GM04503 (cell line): Measurements from ENCODE around the gene ATP6V1B1.
"Not testable (repeated sequence)": the region's sequence is repeated elsewhere in the genome, so short reads cannot be mapped to it uniquely, and the experiment has no call there.

Source experiments
- DNase-seq: peaks from one replicate; pipeline ENCODE4 v3.0.0-alpha.2; 2012; ENCODE audit warnings: low read depth

Gene ATP6V1B1

DNA sequence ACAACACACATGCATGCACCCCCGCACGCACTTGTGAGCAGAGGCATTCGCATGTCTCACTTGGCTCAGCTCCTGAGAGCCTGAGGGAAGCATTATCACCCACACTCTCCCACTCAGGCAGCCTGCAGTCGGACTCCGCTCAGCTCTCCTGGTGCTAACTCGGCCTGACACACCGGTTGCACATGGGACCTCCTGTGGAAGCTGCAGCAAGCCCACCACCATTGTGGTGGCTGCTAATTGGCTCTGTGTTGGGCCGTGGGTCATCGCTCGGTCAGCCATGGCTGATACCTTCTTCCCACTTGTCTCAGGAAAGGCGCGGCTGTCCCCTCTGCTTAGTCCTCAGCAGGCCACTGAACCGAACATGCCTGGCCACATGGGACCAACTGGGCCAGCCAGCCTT lies 72.6 kb downstream of the ATP6V1B1 start:
- no peak for DNase-seq

DNA sequence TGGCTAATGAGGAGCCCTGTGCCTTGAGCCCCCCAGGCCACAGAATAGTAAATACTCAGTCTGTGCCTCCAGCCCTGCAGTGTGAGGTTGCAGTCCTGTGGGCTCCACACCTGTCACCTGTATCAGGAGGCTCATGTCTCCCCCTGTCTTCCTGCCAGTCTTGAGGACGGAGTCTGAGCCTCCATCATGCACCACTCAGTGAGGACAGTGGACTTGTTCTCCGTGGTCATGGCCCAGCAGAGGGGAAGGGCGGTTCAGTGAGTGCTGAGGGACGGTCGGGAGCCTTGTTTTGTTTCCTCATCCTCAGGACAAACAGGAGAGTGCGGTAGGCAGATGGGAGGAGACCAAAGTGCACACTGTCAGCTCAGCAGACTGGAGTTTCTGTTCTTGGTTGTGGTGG lies 76.1 kb downstream of the ATP6V1B1 start:
- DNase-seq = not testable (repeated sequence)
